ENCODE data around the gene DAB1.
"Not testable (repeated sequence)": the region's sequence is repeated elsewhere in the genome, so short reads cannot be mapped to it uniquely, and the experiment has no call there.

DAB1 gene

GRCh38 chr1:57111175-57111574 is 312.7 kb downstream of the DAB1 start:
- no peak for DNase-seq

- no peak for DNase-seq
Observed at GRCh38 chr1:57109883-57110282, 314.0 kb downstream of the DAB1 start.

- no peak for DNase-seq
Observed at GRCh38 chr1:57109247-57109646, 314.6 kb downstream of the DAB1 start.

- no peak for DNase-seq
Observed at GRCh38 chr1:57106296-57106695, 317.6 kb downstream of the DAB1 start.

- no peak for DNase-seq
Observed at GRCh38 chr1:57102561-57103326, 321.1 kb downstream of the DAB1 start.

GRCh38 chr1:57101209-57101608 is 322.7 kb downstream of the DAB1 start:
- DNase-seq, result no peak

- no peak for DNase-seq
Observed at GRCh38 chr1:57094749-57095148, 329.1 kb downstream of the DAB1 start.

GRCh38 chr1:57093122-57093521 is 330.7 kb downstream of the DAB1 start:
- DNase-seq, result no peak

- no peak for DNase-seq
Observed at GRCh38 chr1:57091642-57092041, 332.2 kb downstream of the DAB1 start.

GRCh38 chr1:57089855-57090254 is 334.0 kb downstream of the DAB1 start:
- no peak for DNase-seq

- DNase-seq, result no peak
Observed at GRCh38 chr1:57089221-57089620, 334.6 kb downstream of the DAB1 start.

- DNase-seq, result no peak
Observed at GRCh38 chr1:57088653-57089052, 335.2 kb downstream of the DAB1 start.

- DNase-seq, result not testable (repeated sequence)
Observed at GRCh38 chr1:57087660-57088059, 336.2 kb downstream of the DAB1 start.

GRCh38 chr1:57086154-57086553 is 337.7 kb downstream of the DAB1 start:
- no peak for DNase-seq

- no peak for DNase-seq
Observed at GRCh38 chr1:57084701-57085100, 339.2 kb downstream of the DAB1 start.

GRCh38 chr1:57082711-57083439 is 341.0 kb downstream of the DAB1 start:
- DNase-seq, result no peak

GRCh38 chr1:57079454-57080157 is 344.3 kb downstream of the DAB1 start:
- no peak for DNase-seq

GRCh38 chr1:57072401-57073110 is 351.3 kb downstream of the DAB1 start:
- DNase-seq, result no peak

- no peak for DNase-seq
Observed at GRCh38 chr1:57067863-57068262, 356.0 kb downstream of the DAB1 start.

GRCh38 chr1:57066980-57067610 is 356.8 kb downstream of the DAB1 start:
- no peak for DNase-seq

- DNase-seq, result no peak
Observed at GRCh38 chr1:57065442-57065841, 358.4 kb downstream of the DAB1 start.

- DNase-seq, result no peak
Observed at GRCh38 chr1:57064379-57065140, 359.3 kb downstream of the DAB1 start.

All from activated CD4-positive, CD25-positive, alpha-beta regulatory T cell (primary cell).